GM12874 (cell line): Measurements from ENCODE around the gene KLHL29.

Experiments
- CTCF ChIP-seq: IDR thresholded peaks from 2 replicates; pipeline ENCODE4 v1.5.1; 2011; ENCODE audit warnings: low read depth, mild to moderate bottlenecking, control low read depth, low read length, moderate library complexity; ENCODE audit not compliant: insufficient read depth

Gene KLHL29

GRCh38 chr2:23360571-23361125, 24.3 kb upstream of the KLHL29 start:
- TF ChIP-seq CTCF, result no peak

- no peak for TF ChIP-seq CTCF
These were observed 23.8 kb upstream of the KLHL29 start for GRCh38 chr2:23361152-23361551.

GRCh38 chr2:23363268-23363667, 21.7 kb upstream of the KLHL29 start:
- no peak for TF ChIP-seq CTCF

GRCh38 chr2:23363831-23364230, 21.1 kb upstream of the KLHL29 start:
- no peak for TF ChIP-seq CTCF

GRCh38 chr2:23366720-23367119, 18.3 kb upstream of the KLHL29 start:
- no peak for TF ChIP-seq CTCF

GRCh38 chr2:23367760-23368159, 17.2 kb upstream of the KLHL29 start:
- no peak for TF ChIP-seq CTCF

- no peak for TF ChIP-seq CTCF
These were observed 11.3 kb upstream of the KLHL29 start for GRCh38 chr2:23373666-23374065.
